Measurements from ENCODE around the gene NEDD4L.
"Not testable (repeated sequence)": the region's sequence is repeated elsewhere in the genome, so short reads cannot be mapped to it uniquely, and the experiment has no call there.

The NEDD4L gene

DNA sequence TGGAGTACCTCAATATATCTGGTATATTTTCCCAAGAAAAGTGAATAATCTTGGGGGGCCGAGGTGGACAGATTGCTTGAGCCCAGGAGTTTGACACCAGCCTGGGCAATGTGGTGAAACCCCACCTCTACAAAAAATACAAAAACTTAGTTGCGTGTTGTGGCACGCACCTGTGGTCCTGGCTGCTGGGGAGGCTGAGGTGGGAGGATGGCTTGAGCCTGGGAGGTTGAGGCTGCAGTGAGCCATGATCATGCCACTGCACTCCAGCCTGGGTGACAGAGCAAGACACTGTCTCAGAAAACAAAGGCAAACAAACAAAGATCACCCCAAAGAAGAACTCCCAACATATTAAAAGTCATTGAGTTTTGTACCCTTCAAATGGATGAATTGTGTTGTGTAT is 6.9 kb downstream of the NEDD4L start:
- H3K27ac ChIP-seq (ENCODE audit: low read depth, low read length); H3K9me3 ChIP-seq (ENCODE audit: control insufficient read depth in 1 of 2, low read length in 2 of 2); H3K36me3 ChIP-seq (ENCODE audit: control insufficient read depth in 1 of 2, insufficient read depth in 2 of 2, low read length in 2 of 2): not testable (repeated sequence)

DNA sequence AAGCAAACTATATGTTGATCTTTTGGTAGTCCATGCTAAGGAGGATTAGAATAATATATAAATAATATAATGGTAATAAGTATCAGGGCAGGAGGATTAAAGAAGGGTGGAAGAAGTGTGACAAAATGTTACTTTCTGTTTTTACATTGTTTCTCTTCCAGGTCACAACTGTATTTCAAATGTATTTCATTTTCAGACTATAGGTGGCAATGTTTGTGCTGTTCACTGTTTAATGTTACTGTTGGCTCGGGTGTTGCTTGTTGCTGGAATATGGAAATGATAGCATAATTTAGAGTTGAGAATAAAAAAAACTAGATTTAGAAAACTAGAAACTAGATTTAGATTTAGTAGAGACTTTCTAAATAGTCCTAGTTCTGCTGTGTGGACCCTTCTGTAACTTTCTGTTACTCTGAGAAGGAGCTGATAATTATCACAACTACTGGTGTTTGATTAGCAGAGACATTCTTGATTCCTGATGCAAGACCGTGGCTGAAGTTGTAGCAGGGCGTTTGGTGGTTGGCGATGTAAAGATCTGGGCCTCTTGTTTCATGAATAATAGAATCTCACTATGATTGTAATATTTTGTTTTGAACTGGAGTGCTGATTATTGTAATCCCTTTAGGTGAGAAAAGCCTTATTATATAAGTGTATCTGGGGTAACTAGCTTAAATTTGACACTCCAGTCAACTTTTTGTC is 7.9 kb downstream of the NEDD4L start:
- Histone ChIP-seq H3K36me3 (ENCODE audit: control insufficient read depth in 1 of 2, insufficient read depth in 2 of 2, low read length in 2 of 2) (peaks cover 0 to 1% of the 10 kb centered on the region in 2 donors), H3K27ac (ENCODE audit: low read depth, low read length) (no peak overlapping the region), H3K27me3 (ENCODE audit: control insufficient read depth in 1 of 2, insufficient read depth in 2 of 2, low read length in 2 of 2) (no peaks in the 10 kb centered on the region), H3K9me3 (ENCODE audit: control insufficient read depth in 1 of 2, low read length in 2 of 2) (no peaks in the 10 kb centered on the region), H3K4me3 (ENCODE audit: low read depth in 1 of 2, low read length in 2 of 2) (no peak overlapping the region), H3K4me1 (ENCODE audit: control insufficient read depth in 1 of 2, insufficient read depth in 2 of 2, low read length in 2 of 2) (peaks cover 0 to 11% of the 10 kb centered on the region in 2 donors), H3K9ac (ENCODE audit: low read depth in 1 of 2, low read length in 2 of 2) (no peak overlapping the region)

More for the DNA sequence above, 6.9 kb downstream of the NEDD4L start:
- H3K9ac ChIP-seq (ENCODE audit: low read depth in 1 of 2, low read length in 2 of 2); H3K27me3 ChIP-seq (ENCODE audit: control insufficient read depth in 1 of 2, insufficient read depth in 2 of 2, low read length in 2 of 2); H3K4me3 ChIP-seq (ENCODE audit: low read depth in 1 of 2, low read length in 2 of 2): not testable (repeated sequence)
- H3K4me1 ChIP-seq (ENCODE audit: control insufficient read depth in 1 of 2, insufficient read depth in 2 of 2, low read length in 2 of 2) = peaks cover 0 to 21% of the 10 kb centered on the region in 2 donors

DNA sequence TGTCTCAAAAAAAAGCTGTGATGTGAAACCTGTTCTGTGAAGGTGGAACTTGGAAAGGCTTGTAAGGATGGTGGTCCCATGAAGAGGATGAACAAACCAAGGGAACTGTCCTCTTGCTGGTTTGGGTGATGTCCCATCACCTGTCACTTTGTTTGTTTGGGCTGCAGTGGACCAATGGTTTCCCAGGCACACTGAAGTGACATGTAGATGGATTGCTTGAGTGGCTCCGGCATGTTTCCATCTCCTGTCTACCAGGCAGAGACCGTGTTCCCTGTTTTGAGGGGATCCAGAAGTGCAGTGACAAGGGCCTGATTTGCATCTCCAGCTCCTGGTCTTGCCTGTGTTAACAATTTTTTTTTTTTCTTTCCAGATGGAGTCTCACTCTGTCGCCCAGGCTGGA is 8.9 kb downstream of the NEDD4L start:
- H3K4me1 ChIP-seq (ENCODE audit: control insufficient read depth in 1 of 2, insufficient read depth in 2 of 2, low read length in 2 of 2) = peaks cover 0 to 4% of the 10 kb centered on the region in 2 donors
- H3K9me3 ChIP-seq (ENCODE audit: control insufficient read depth in 1 of 2, low read length in 2 of 2) = no peaks in the 10 kb centered on the region
- H3K4me3 ChIP-seq (ENCODE audit: low read depth in 1 of 2, low read length in 2 of 2) = no peak overlapping the region
- peaks cover 0 to 2% of the 10 kb centered on the region in 2 donors for H3K36me3 ChIP-seq (ENCODE audit: control insufficient read depth in 1 of 2, insufficient read depth in 2 of 2, low read length in 2 of 2)
- no peak overlapping the region for H3K9ac ChIP-seq (ENCODE audit: low read depth in 1 of 2, low read length in 2 of 2)
- H3K27me3 ChIP-seq (ENCODE audit: control insufficient read depth in 1 of 2, insufficient read depth in 2 of 2, low read length in 2 of 2) = no peaks in the 10 kb centered on the region
- no peak overlapping the region for H3K27ac ChIP-seq (ENCODE audit: low read depth, low read length)

DNA sequence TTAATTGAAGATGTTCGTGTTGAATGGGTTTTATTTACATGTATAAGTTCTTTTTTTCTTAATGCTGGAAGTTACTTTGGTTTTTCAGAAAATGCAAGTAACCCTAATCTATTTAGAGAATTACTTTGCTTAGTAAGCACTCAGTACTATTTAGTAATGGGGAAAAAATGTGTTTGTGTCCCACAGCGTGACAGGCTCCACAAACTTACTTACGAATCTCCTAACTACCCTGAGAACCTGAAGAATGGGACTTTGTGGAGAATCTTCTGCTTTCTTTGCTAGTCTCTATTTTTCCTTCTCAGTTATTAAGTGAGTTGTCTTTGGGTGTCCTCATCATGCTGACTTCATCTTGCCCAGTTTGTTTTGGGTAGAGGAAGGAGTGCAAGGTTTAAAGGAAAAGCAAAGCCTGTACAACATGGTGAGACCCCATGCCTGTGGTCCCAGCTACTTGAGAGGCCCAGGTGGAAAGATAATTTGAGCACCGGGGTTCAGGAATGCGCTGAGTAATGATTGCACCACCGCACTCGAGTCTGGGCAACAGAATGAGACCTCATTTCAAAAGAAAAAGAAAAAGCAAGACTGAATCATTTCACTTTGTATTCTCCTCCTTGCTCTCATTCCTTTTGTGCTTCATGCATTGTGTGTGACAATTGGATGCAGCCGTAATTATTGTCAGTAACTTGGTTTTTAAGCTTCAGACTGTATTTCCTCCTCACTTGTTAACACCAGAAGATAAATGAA is 10.2 kb downstream of the NEDD4L start:
- Histone ChIP-seq H3K36me3 (ENCODE audit: control insufficient read depth in 1 of 2, insufficient read depth in 2 of 2, low read length in 2 of 2) (peaks cover 0 to 2% of the 10 kb centered on the region in 2 donors), H3K9ac (ENCODE audit: low read depth in 1 of 2, low read length in 2 of 2) (no peak overlapping the region), H3K27me3 (ENCODE audit: control insufficient read depth in 1 of 2, insufficient read depth in 2 of 2, low read length in 2 of 2) (no peaks in the 10 kb centered on the region), H3K9me3 (ENCODE audit: control insufficient read depth in 1 of 2, low read length in 2 of 2) (no peaks in the 10 kb centered on the region), H3K4me1 (ENCODE audit: control insufficient read depth in 1 of 2, insufficient read depth in 2 of 2, low read length in 2 of 2) (peaks cover 0 to 4% of the 10 kb centered on the region in 2 donors), H3K27ac (ENCODE audit: low read depth, low read length) (no peak overlapping the region), H3K4me3 (ENCODE audit: low read depth in 1 of 2, low read length in 2 of 2) (no peak overlapping the region)

DNA sequence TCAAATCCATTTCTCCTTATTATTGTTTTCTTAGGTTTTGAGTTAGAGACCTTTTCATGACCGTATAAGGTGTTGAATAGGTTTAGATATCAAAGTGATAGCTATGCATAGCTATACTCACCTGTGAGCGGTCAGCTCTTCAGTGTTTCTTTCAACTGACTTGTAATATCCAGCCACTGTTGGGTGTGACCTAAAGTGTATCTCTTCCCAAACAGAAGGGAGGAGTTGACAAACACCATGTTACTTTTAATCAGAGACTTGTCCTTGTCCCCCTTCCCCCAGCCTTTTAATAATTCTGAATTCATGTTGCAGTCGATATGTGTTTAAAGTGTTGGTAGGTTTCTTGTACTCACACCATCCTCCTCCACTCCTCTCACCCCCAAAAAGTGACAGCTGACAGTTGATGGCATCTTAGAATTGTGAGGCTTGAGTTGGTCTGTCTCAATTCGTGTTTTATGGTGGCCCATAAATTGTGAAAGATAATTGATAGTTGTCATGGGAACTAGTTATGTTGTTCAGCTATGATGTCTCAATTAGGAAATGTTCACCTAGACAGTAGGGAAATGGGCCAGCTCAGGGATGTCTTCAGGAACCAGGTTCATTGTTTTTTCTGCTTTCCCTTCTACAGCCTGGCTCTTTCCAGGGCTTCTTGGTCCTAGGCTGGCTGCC is 12.0 kb downstream of the NEDD4L start:
- H3K4me1 ChIP-seq (ENCODE audit: control insufficient read depth in 1 of 2, insufficient read depth in 2 of 2, low read length in 2 of 2) = peaks cover 0 to 4% of the 10 kb centered on the region in 2 donors
- no peak overlapping the region for H3K9ac ChIP-seq (ENCODE audit: low read depth in 1 of 2, low read length in 2 of 2)
- H3K9me3 ChIP-seq (ENCODE audit: control insufficient read depth in 1 of 2, low read length in 2 of 2) = no peaks in the 10 kb centered on the region
- H3K36me3 ChIP-seq (ENCODE audit: control insufficient read depth in 1 of 2, insufficient read depth in 2 of 2, low read length in 2 of 2) = peaks cover 0 to 5% of the 10 kb centered on the region in 2 donors
- no peak overlapping the region for H3K27ac ChIP-seq (ENCODE audit: low read depth, low read length)
- no peaks in the 10 kb centered on the region for H3K27me3 ChIP-seq (ENCODE audit: control insufficient read depth in 1 of 2, insufficient read depth in 2 of 2, low read length in 2 of 2)
- no peak overlapping the region for H3K4me3 ChIP-seq (ENCODE audit: low read depth in 1 of 2, low read length in 2 of 2)

DNA sequence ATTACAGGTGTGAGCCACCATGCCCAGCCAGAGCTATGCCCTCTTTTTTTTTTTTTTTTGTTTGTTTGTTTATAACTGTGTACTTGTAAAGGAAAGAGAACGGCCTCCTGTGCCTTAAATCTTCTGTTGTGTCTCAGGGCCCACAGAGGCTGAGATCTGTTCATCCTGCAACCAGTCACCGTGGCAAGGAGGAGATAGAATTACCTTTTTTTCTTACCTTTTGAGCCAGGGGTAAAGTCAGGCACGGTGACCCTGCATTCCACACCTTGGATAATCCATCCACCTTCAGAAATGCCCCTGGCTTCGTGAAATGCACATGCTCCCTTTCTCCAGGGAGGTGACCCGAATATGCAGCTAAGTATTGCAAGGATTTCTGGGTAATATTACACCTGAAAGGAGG is 12.8 kb downstream of the NEDD4L start:
- peaks cover 0 to 5% of the 10 kb centered on the region in 2 donors for H3K36me3 ChIP-seq (ENCODE audit: control insufficient read depth in 1 of 2, insufficient read depth in 2 of 2, low read length in 2 of 2)
- H3K27me3 ChIP-seq (ENCODE audit: control insufficient read depth in 1 of 2, insufficient read depth in 2 of 2, low read length in 2 of 2) = no peaks in the 10 kb centered on the region
- peaks cover 0 to 3% of the 10 kb centered on the region in 2 donors for H3K4me1 ChIP-seq (ENCODE audit: control insufficient read depth in 1 of 2, insufficient read depth in 2 of 2, low read length in 2 of 2)
- no peak overlapping the region for H3K4me3 ChIP-seq (ENCODE audit: low read depth in 1 of 2, low read length in 2 of 2)
- no peak overlapping the region for H3K9ac ChIP-seq (ENCODE audit: low read depth in 1 of 2, low read length in 2 of 2)
- H3K9me3 ChIP-seq (ENCODE audit: control insufficient read depth in 1 of 2, low read length in 2 of 2) = no peaks in the 10 kb centered on the region
- no peak overlapping the region for H3K27ac ChIP-seq (ENCODE audit: low read depth, low read length)

DNA sequence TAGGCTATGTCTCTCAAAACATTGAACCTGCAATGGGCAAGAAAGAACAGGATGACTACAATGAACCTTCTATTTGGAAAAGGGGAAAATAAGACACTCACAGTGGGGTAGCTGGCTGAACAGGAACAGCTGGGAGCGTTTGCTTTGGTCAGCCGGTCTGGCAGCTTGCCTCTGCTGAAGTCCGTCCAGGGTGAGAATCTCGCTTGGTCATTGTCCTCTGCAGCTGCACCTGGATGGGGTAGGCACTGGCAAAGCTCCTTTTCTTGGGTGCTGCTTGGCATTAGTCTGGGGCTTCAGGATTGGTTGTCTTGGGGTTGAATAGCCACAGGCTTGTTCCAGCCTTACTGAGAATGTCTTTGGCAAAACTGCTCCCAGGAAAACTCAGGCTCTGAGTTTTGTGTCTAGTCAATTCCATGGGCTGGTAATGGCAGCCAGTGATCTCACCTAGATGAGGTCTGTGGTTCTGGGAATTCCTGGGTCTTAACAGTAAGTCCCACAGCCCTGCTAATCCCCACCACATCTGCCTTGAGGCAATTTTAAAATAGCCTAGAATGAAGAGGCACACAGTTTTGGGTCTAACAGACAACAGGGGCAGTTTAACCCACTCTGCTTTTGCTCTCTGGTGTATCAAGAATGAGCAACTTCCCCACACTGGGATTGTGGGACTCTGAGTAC is 13.4 kb downstream of the NEDD4L start:
- Histone ChIP-seq H3K9me3 (ENCODE audit: control insufficient read depth in 1 of 2, low read length in 2 of 2) (no peaks in the 10 kb centered on the region), H3K27ac (ENCODE audit: low read depth, low read length) (no peak overlapping the region), H3K36me3 (ENCODE audit: control insufficient read depth in 1 of 2, insufficient read depth in 2 of 2, low read length in 2 of 2) (peaks cover 0 to 5% of the 10 kb centered on the region in 2 donors), H3K4me1 (ENCODE audit: control insufficient read depth in 1 of 2, insufficient read depth in 2 of 2, low read length in 2 of 2) (no peaks in the 10 kb centered on the region), H3K9ac (ENCODE audit: low read depth in 1 of 2, low read length in 2 of 2) (no peak overlapping the region), H3K4me3 (ENCODE audit: low read depth in 1 of 2, low read length in 2 of 2) (no peak overlapping the region), H3K27me3 (ENCODE audit: control insufficient read depth in 1 of 2, insufficient read depth in 2 of 2, low read length in 2 of 2) (no peaks in the 10 kb centered on the region)

DNA sequence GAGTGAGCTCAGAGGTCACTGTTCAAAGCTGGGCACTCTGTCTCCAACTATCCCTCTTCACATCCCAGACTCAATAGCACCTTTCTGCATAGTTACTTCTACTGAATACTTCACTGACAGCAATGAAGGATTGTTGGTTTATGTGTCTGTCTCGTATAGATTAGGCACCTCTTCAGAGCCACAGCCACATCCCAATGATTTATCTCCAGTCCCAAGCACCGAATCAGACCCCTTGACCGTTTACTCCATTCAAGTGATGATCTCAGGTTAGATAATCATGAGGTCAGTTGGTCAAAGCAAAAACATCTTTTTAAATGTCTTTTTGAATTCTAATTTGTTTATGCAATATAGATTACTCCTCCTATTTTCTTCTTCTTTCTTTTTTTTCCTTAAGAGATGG is 14.7 kb downstream of the NEDD4L start:
- Histone ChIP-seq H3K9me3 (ENCODE audit: control insufficient read depth in 1 of 2, low read length in 2 of 2) (no peaks in the 10 kb centered on the region), H3K27ac (ENCODE audit: low read depth, low read length) (no peak overlapping the region), H3K27me3 (ENCODE audit: control insufficient read depth in 1 of 2, insufficient read depth in 2 of 2, low read length in 2 of 2) (no peaks in the 10 kb centered on the region), H3K9ac (ENCODE audit: low read depth in 1 of 2, low read length in 2 of 2) (no peak overlapping the region), H3K36me3 (ENCODE audit: control insufficient read depth in 1 of 2, insufficient read depth in 2 of 2, low read length in 2 of 2) (peaks cover 0 to 5% of the 10 kb centered on the region in 2 donors), H3K4me3 (ENCODE audit: low read depth in 1 of 2, low read length in 2 of 2) (no peak overlapping the region), H3K4me1 (ENCODE audit: control insufficient read depth in 1 of 2, insufficient read depth in 2 of 2, low read length in 2 of 2) (no peaks in the 10 kb centered on the region)

DNA sequence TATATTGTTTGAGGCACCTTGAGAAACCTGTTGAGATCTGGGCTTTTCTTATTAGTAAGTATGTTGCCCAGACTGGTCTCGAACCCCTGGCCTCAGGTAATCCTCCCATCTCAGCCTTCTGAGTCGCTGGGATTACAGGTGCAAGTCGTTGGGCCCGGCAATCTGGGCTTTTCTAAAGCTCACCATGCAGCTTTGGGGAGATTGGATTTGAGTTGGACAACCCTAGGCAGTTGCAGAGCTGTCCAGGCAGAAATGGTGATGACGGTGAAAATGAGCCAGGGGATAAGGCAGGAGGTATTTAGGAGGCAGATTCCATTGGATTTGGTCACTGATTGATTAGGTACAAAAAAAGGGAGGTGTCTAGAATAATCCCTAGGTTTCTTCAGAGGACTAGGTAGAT is 16.2 kb downstream of the NEDD4L start:
- Histone ChIP-seq H3K27me3 (ENCODE audit: control insufficient read depth in 1 of 2, insufficient read depth in 2 of 2, low read length in 2 of 2) (no peaks in the 10 kb centered on the region), H3K4me1 (ENCODE audit: control insufficient read depth in 1 of 2, insufficient read depth in 2 of 2, low read length in 2 of 2) (no peaks in the 10 kb centered on the region), H3K4me3 (ENCODE audit: low read depth in 1 of 2, low read length in 2 of 2) (no peak overlapping the region), H3K36me3 (ENCODE audit: control insufficient read depth in 1 of 2, insufficient read depth in 2 of 2, low read length in 2 of 2) (peaks cover 0 to 5% of the 10 kb centered on the region in 2 donors), H3K9me3 (ENCODE audit: control insufficient read depth in 1 of 2, low read length in 2 of 2) (no peaks in the 10 kb centered on the region), H3K27ac (ENCODE audit: low read depth, low read length) (no peak overlapping the region), H3K9ac (ENCODE audit: low read depth in 1 of 2, low read length in 2 of 2) (no peak overlapping the region)

DNA sequence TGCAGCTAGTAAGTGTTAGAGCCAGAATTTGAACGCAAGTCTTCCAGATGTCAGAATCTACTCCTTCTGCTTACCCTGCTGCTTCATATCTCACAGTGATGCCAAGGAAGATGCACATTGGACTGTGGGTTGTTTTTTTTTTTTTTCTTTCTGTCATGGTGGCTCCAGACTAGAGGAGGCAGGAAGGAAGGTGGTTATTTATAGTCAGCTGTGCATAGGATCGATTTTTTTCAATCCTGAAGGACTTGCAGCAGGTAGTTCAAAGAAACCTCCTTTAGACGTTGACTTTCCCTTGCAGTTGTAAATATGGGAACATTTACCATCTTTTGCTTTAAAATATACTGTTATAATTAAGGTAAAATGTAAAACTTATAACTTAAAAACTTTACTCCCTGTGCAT is 17.3 kb downstream of the NEDD4L start:
- Histone ChIP-seq H3K9ac (ENCODE audit: low read depth in 1 of 2, low read length in 2 of 2) (no peak overlapping the region), H3K9me3 (ENCODE audit: control insufficient read depth in 1 of 2, low read length in 2 of 2) (no peaks in the 10 kb centered on the region), H3K27ac (ENCODE audit: low read depth, low read length) (no peak overlapping the region), H3K27me3 (ENCODE audit: control insufficient read depth in 1 of 2, insufficient read depth in 2 of 2, low read length in 2 of 2) (no peaks in the 10 kb centered on the region), H3K4me1 (ENCODE audit: control insufficient read depth in 1 of 2, insufficient read depth in 2 of 2, low read length in 2 of 2) (no peaks in the 10 kb centered on the region), H3K36me3 (ENCODE audit: control insufficient read depth in 1 of 2, insufficient read depth in 2 of 2, low read length in 2 of 2) (peaks cover 0 to 5% of the 10 kb centered on the region in 2 donors), H3K4me3 (ENCODE audit: low read depth in 1 of 2, low read length in 2 of 2) (no peak overlapping the region)

Measured in duodenal mucosa (tissue), 2 donors.